ENCODE data around the gene ZNF786.

GRCh38 chr7:149043936-149044335, 46.6 kb downstream of the ZNF786 start:
- TF ChIP-seq CTCF (IDR thresholded peaks at IDR 0.05) (no peak), POLR2A (IDR thresholded peaks at IDR 0.05) (no peak)
